Natural killer cell (primary cell): Measurements from ENCODE around the gene LRRC2. TPM values are rescaled to one million over a fixed set of nuclear protein-coding genes. Genes with fewer than 3 reads are reported as not detected.
"Not testable (repeated sequence)": the region's sequence is repeated elsewhere in the genome, so short reads cannot be mapped to it uniquely, and the experiment has no call there.

Experiments used
- ATAC-seq, 3 donors: fragments of 150-1000 bp in 2 of 3; fragments of 200-7000 bp in 1 of 3; cut with Tn5 transposase; 1 replicate in 1 of 3; 2 replicates in 2 of 3; pipeline ENCODE4 v1.10.0; 2021; ENCODE audit warnings: mild to moderate bottlenecking in 2 of 3, moderate library complexity in 2 of 3
- DNase-seq, 2 donors: peaks; one replicate each; pipeline versions ENCODE4 v3.0.0 to v3.0.0-alpha.2; 2013 to 2021; ENCODE audit warnings: mixed read lengths in 1 of 2
- H3K27ac ChIP-seq: one replicate; pipeline ENCODE4 v1.5.1; 2013; ENCODE audit warnings: mild to moderate bottlenecking, low read length
- H3K27me3 ChIP-seq: one replicate; pipeline ENCODE4 v1.6.1; 2013; ENCODE audit warnings: low read length; ENCODE audit not compliant: control insufficient read depth, insufficient read depth
- H3K36me3 ChIP-seq: one replicate; pipeline ENCODE4 v1.6.1; 2013; ENCODE audit warnings: low read length; ENCODE audit not compliant: control insufficient read depth, insufficient read depth
- H3K4me1 ChIP-seq: one replicate; pipeline ENCODE4 v1.6.1; 2013; ENCODE audit warnings: low read length; ENCODE audit not compliant: control insufficient read depth, insufficient read depth
- H3K4me3 ChIP-seq: one replicate; pipeline ENCODE4 v1.5.1; 2013; ENCODE audit warnings: low read length
- H3K9me3 ChIP-seq: one replicate; pipeline ENCODE4 v1.6.1; 2013; ENCODE audit warnings: low read length; ENCODE audit not compliant: control insufficient read depth, insufficient read depth
- H3K27ac Mint-ChIP-seq, 2 donors: one replicate each; pipeline ENCODE4 v1.8.0; 2022; ENCODE audit warnings: mild to moderate bottlenecking in 2 of 2, mixed read lengths in 2 of 2, moderate library complexity in 1 of 2
- H3K27me3 Mint-ChIP-seq, 2 donors: one replicate each; pipeline ENCODE4 v1.8.0; 2022; ENCODE audit warnings: low read depth in 2 of 2, mixed read lengths in 2 of 2
- H3K36me3 Mint-ChIP-seq: one replicate; pipeline ENCODE4 v1.8.0; 2022; ENCODE audit warnings: mixed read lengths
- H3K4me1 Mint-ChIP-seq, 2 donors: one replicate each; pipeline ENCODE4 v1.8.0; 2022; ENCODE audit warnings: mixed read lengths in 2 of 2
- H3K4me3 Mint-ChIP-seq: one replicate; pipeline ENCODE4 v1.8.0; 2022; ENCODE audit warnings: mild to moderate bottlenecking, moderate library complexity, mixed read lengths
- H3K9me3 Mint-ChIP-seq, 2 donors: one replicate each; pipeline ENCODE4 v1.8.0; 2022; ENCODE audit warnings: mixed read lengths in 2 of 2
- CTCF ChIP-seq: fragments of 200-600 bp; IDR thresholded peaks from one replicate; pipeline ENCODE4 v1.8.0; 2022; ENCODE audit warnings: antibody characterized with exemption
- WGBS: methylation state at CpG from one replicate; pipeline ENCODE4 v1.1.7; 2013; ENCODE audit warnings: missing lambda C conversion rate; ENCODE audit not compliant: insufficient coverage; 5-methylcytosine and 5-hydroxymethylcytosine counted together
- intact Hi-C: fragments of 100-400 bp; cut with micrococcal nuclease; formaldehyde crosslinking; loops from one replicate; pipeline ENCODE4 v1.14.2; 2022
- total RNA-seq, 4 donors: library from RNA; stranded (reverse); fragments of 120-200 nt in 1 of 4; gene quantifications; one replicate each; pipeline versions ENCODE4 v1.2.3 to v1.2.4, GENCODE V29; 2013 to 2022

LRRC2 gene
- total RNA-seq, 3 donors from 2014 or later (not counting 1 experiment from before 2014, with no cell fraction given) = 0.18 TPM; not detected in 2

DNA sequence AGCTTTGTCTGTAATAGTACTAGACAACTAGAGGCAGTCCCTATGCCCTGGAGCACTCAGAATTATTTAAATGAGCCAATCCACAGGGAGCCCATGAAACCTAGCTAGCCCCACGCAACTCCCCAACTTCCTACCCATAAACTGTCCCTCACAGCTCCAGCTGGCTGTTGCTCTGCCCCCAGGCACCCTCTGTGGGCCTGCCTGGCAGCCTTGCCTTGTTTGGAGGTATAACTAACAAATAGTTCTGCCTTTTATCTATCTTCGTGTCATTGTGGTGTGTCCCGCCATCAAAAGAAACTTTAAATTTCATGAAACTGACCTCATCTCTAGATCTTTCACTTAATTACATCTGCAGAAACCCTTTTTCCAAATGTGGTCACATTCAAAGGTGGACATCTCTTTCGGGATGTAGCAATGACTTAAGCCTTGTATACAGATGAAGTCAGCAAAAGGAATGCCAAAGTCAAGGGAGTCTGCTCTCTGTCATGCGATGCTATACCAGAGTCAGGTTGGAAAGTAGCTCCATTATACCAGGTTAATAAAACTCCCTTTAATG, 70.1 kb downstream of the LRRC2 start:
- no peaks in the 10 kb centered on the region for H3K36me3 Mint-ChIP-seq
- ATAC-seq = no peak
- DNase-seq = no peak
- peaks cover 0 to 3% of the 10 kb centered on the region in 2 donors for H3K27me3 Mint-ChIP-seq
- intact Hi-C loops = no loop called here
- TF ChIP-seq CTCF = no peak
- H3K9me3 ChIP-seq = no peaks in the 10 kb centered on the region
- WGBS = 89% methylated on average over 5 of the region's 5 CpGs
- no peak overlapping the region for H3K4me3 ChIP-seq
- H3K27me3 ChIP-seq = no peaks in the 10 kb centered on the region
- H3K27ac Mint-ChIP-seq = no peak overlapping the region
- no peaks in the 10 kb centered on the region for H3K4me1 Mint-ChIP-seq
- H3K36me3 ChIP-seq = no peaks in the 10 kb centered on the region
- no peak overlapping the region for H3K4me3 Mint-ChIP-seq
- H3K4me1 ChIP-seq = peaks cover 1% of the 10 kb centered on the region
- H3K9me3 Mint-ChIP-seq = no peaks in the 10 kb centered on the region
- H3K27ac ChIP-seq = no peak overlapping the region

DNA sequence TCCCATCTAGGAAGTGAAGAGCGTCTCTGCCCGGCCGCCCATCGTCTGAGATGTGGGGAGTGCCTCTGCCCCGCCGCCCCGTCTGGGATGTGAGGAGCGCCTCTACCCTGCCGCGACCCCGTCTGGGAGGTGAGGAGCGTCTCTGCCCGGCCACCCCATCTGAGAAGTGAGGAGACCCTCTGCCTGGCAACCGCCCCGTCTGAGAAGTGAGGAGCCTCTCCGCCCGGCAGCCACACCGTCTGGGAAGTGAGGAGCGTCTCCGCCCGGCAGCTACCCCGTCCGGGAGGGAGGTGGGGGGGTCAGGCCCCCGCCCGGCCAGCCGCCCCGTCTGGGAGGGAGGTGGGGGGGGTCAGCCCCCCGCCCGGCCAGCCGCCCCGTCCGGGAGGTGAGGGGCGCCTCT, 71.6 kb downstream of the LRRC2 start:
- intact Hi-C loops, ATAC-seq: not testable (repeated sequence)
- over 99% methylated on average over 17 of the region's 33 CpGs for WGBS

GRCh38 chr3:46492890-46493547, 73.1 kb downstream of the LRRC2 start:
- DNase-seq = no peak
- peaks cover 13% of the 10 kb centered on the region for H3K4me1 ChIP-seq
- H3K36me3 ChIP-seq = no peaks in the 10 kb centered on the region
- intact Hi-C loops = no loop called here
- no peaks in the 10 kb centered on the region for H3K27me3 ChIP-seq
- no peaks in the 10 kb centered on the region for H3K9me3 ChIP-seq
- 78% methylated on average over 6 of the region's 6 CpGs for WGBS
- H3K9me3 Mint-ChIP-seq = no peaks in the 10 kb centered on the region
- no peak for ATAC-seq
- H3K27ac Mint-ChIP-seq = no peak overlapping the region
- H3K36me3 Mint-ChIP-seq = no peaks in the 10 kb centered on the region
- TF ChIP-seq CTCF = no peak
- H3K27me3 Mint-ChIP-seq = peaks cover 0 to 4% of the 10 kb centered on the region in 2 donors
- peaks cover 8 to 10% of the 10 kb centered on the region in 2 donors for H3K4me1 Mint-ChIP-seq
- no peak overlapping the region for H3K4me3 Mint-ChIP-seq
- H3K4me3 ChIP-seq = no peak overlapping the region
- H3K27ac ChIP-seq = no peak overlapping the region

More for the DNA sequence above, 71.6 kb downstream of the LRRC2 start:
- H3K4me3 ChIP-seq, DNase-seq, H3K27me3 Mint-ChIP-seq, H3K9me3 Mint-ChIP-seq, H3K4me3 Mint-ChIP-seq, H3K4me1 Mint-ChIP-seq, H3K36me3 ChIP-seq, H3K27ac Mint-ChIP-seq, H3K27ac ChIP-seq, H3K9me3 ChIP-seq, H3K27me3 ChIP-seq, H3K4me1 ChIP-seq, H3K36me3 Mint-ChIP-seq: not testable (repeated sequence)

- H3K27me3 Mint-ChIP-seq = peaks cover 0 to 5% of the 10 kb centered on the region in 2 donors
- no peak for ATAC-seq
- no peak overlapping the region for H3K27ac Mint-ChIP-seq
- H3K4me1 Mint-ChIP-seq = peaks cover 8 to 10% of the 10 kb centered on the region in 2 donors
- no peaks in the 10 kb centered on the region for H3K36me3 Mint-ChIP-seq
- no peak for TF ChIP-seq CTCF
- no peak overlapping the region for H3K4me3 Mint-ChIP-seq
- Histone ChIP-seq H3K9me3 (no peaks in the 10 kb centered on the region), H3K36me3 (no peaks in the 10 kb centered on the region), H3K4me3 (no peak overlapping the region), H3K27ac (no peak overlapping the region), H3K27me3 (no peaks in the 10 kb centered on the region), H3K4me1 (peaks cover 13% of the 10 kb centered on the region)
- no peaks in the 10 kb centered on the region for H3K9me3 Mint-ChIP-seq
- DNase-seq = no peak
- 84% methylated on average over 10 of the region's 11 CpGs for WGBS
- intact Hi-C loops = no loop called here
Measured at GRCh38 chr3:46491089-46492070, 74.7 kb downstream of the LRRC2 start.
